Liver (tissue), 9 donors: ENCODE measurements around the gene EXPH5. TPM values are rescaled to one million over a fixed set of nuclear protein-coding genes. Genes with fewer than 3 reads are reported as not detected.

Experiments used
- DNase-seq: peaks from one replicate; pipeline ENCODE4 v3.0.0-alpha.2; 2017; ENCODE audit warnings: low spot score
- H3K27ac ChIP-seq, 2 donors: one replicate each; pipeline ENCODE4 v1.7.0; 2013; ENCODE audit warnings: inconsistent platforms in 2 of 2, low read length in 2 of 2, control low read depth in 1 of 2, low read depth in 1 of 2, mild to moderate bottlenecking in 1 of 2
- H3K27me3 ChIP-seq, 4 donors: one replicate each; pipeline versions ENCODE4 v1.6.1 to v1.7.0; 2013; ENCODE audit warnings: low read length in 3 of 4, inconsistent platforms in 1 of 4, mild to moderate bottlenecking in 1 of 4, moderate library complexity in 1 of 4; ENCODE audit not compliant: control insufficient read depth in 4 of 4, insufficient read depth in 4 of 4
- H3K36me3 ChIP-seq, 4 donors: one replicate each; pipeline versions ENCODE4 v1.6.1 to v1.7.0; 2013; ENCODE audit warnings: low read length in 3 of 4, mild to moderate bottlenecking in 3 of 4, low read depth in 1 of 4, moderate library complexity in 1 of 4; ENCODE audit not compliant: control insufficient read depth in 4 of 4, insufficient read depth in 3 of 4
- H3K4me1 ChIP-seq, 4 donors: one replicate each; pipeline versions ENCODE4 v1.6.1 to v1.7.0; 2013; ENCODE audit warnings: low read length in 3 of 4, mild to moderate bottlenecking in 3 of 4, moderate library complexity in 1 of 4; ENCODE audit not compliant: control insufficient read depth in 4 of 4, insufficient read depth in 4 of 4
- H3K4me3 ChIP-seq, 3 donors: one replicate each; pipeline versions ENCODE4 v1.6.1 to v1.7.0; 2013; ENCODE audit warnings: low read length in 3 of 3, control low read depth in 1 of 3, low read depth in 1 of 3, mild to moderate bottlenecking in 1 of 3
- H3K9ac ChIP-seq, 2 donors: one replicate each; pipeline ENCODE4 v1.7.0; 2013; ENCODE audit warnings: low read length in 2 of 2, mild to moderate bottlenecking in 2 of 2, moderate library complexity in 2 of 2, control low read depth in 1 of 2, low read depth in 1 of 2
- H3K9me3 ChIP-seq, 4 donors: one replicate each; pipeline versions ENCODE4 v1.6.1 to v1.7.0; 2013; ENCODE audit warnings: low read length in 3 of 4; ENCODE audit not compliant: control insufficient read depth in 4 of 4
- CTCF ChIP-seq: fragments of 150-350 bp; IDR thresholded peaks from 2 replicates; pipeline ENCODE4 v1.5.1; 2017; ENCODE audit warnings: improper control_type of control experiment, low read depth, low read length; ENCODE audit not compliant: missing input control
- EGR1 ChIP-seq, 2 donors: IDR thresholded peaks; 2 replicates each; pipeline ENCODE4 v1.6.1; 2016 to 2018; ENCODE audit warnings: antibody characterized with exemption in 2 of 2, low read depth in 2 of 2
- FOXA1 ChIP-seq: IDR thresholded peaks from 2 replicates; pipeline ENCODE4 v1.6.1; 2016; ENCODE audit warnings: antibody characterized with exemption
- FOXA2 ChIP-seq: IDR thresholded peaks from 2 replicates; pipeline ENCODE4 v1.6.1; 2016; ENCODE audit warnings: antibody characterized with exemption
- GABPA ChIP-seq, 2 donors: IDR thresholded peaks in 1 of 2; conservative IDR thresholded peaks in 1 of 2; 2 replicates each; pipeline ENCODE4 v1.6.1; 2016; ENCODE audit warnings: antibody characterized with exemption in 2 of 2, mild to moderate bottlenecking in 1 of 2, moderate library complexity in 1 of 2
- HNF4A ChIP-seq, 2 donors: conservative IDR thresholded peaks; 2 replicates each; pipeline ENCODE4 v1.6.1; 2016; ENCODE audit warnings: antibody characterized with exemption in 2 of 2, mild to moderate bottlenecking in 2 of 2
- HNF4G ChIP-seq: IDR thresholded peaks from 2 replicates; pipeline ENCODE4 v1.6.1; 2016; ENCODE audit warnings: antibody characterized with exemption
- JUND ChIP-seq, 2 donors: IDR thresholded peaks; 2 replicates each; pipeline ENCODE4 v1.6.1; 2016; ENCODE audit warnings: antibody characterized with exemption in 2 of 2
- MAX ChIP-seq: IDR thresholded peaks from 2 replicates; pipeline ENCODE4 v1.6.1; 2016; ENCODE audit warnings: antibody characterized with exemption
- NR2F2 ChIP-seq: IDR thresholded peaks from 2 replicates; pipeline ENCODE4 v1.6.1; 2016; ENCODE audit warnings: antibody characterized with exemption
- RAD21 ChIP-seq, 2 donors: IDR thresholded peaks; 2 replicates each; pipeline ENCODE4 v1.6.1; 2016; ENCODE audit warnings: antibody characterized with exemption in 2 of 2, mild to moderate bottlenecking in 2 of 2
- RXRA ChIP-seq, 2 donors: IDR thresholded peaks; 2 replicates each; pipeline ENCODE4 v1.6.1; 2017 to 2018; ENCODE audit warnings: antibody characterized with exemption in 2 of 2, mild to moderate bottlenecking in 1 of 2
- TAF1 ChIP-seq: conservative IDR thresholded peaks from 2 replicates; pipeline ENCODE4 v1.6.1; 2016; ENCODE audit warnings: antibody characterized with exemption, mild to moderate bottlenecking
- ZBTB33 ChIP-seq: IDR thresholded peaks from 2 replicates; pipeline ENCODE4 v1.6.1; 2016; ENCODE audit warnings: antibody characterized with exemption
- WGBS: extraction: QIAGEN DNeasy Blood & Tissue Kit; methylation state at CpG from one replicate; pipeline ENCODE4 v1.1.7; 2013; 5-methylcytosine and 5-hydroxymethylcytosine counted together
- polyA plus RNA-seq, 2 donors: library from polyadenylated mRNA; stranded (reverse) in 1 of 2; unstranded in 1 of 2; fragments of 200-250 nt in 1 of 2; fragments of >200 nt in 1 of 2; fragmentation: Nextera tagmentation in 1 of 2; extraction: Ambion mirVana in 1 of 2; gene quantifications; one replicate each; pipeline versions ENCODE4 v1.2.1 to v1.2.3, GENCODE V29; 2013 to 2015
- total RNA-seq, 2 donors: library from RNA; depleted of rRNA; stranded (reverse); fragments of >200 nt; gene quantifications; one replicate each; pipeline ENCODE4 v1.2.3, GENCODE V29; 2014
- TF ChIP-seq, protein P1 (sequence below): IDR thresholded peaks from 2 replicates; pipeline ENCODE4 v1.6.1; 2016; ENCODE audit warnings: antibody characterized with exemption
- TF ChIP-seq, protein P2 (sequence below): IDR thresholded peaks from 2 replicates; pipeline ENCODE4 v1.6.1; 2016; ENCODE audit warnings: antibody characterized with exemption, mild to moderate bottlenecking
- donor health status: healthy.
- donor health status: healthy.
- donor health status: healthy.
- donor health status: healthy.
- donor health status: healthy.

EXPH5 gene
- total and polyA plus RNA-seq, 4 donors, result 0.47 to 6.1 (median 1.5) TPM

- H3K4me3 ChIP-seq, result no peak overlapping the region
- no peaks in the 10 kb centered on the region for H3K36me3 ChIP-seq
These were observed 13.5 kb downstream of the EXPH5 start for GRCh38 chr11:108580043-108580442.

GRCh38 chr11:108576523-108576922, 17.0 kb downstream of the EXPH5 start:
- H3K27ac ChIP-seq, result no peak overlapping the region
- no peak for TF ChIP-seq FOXA2

More at GRCh38 chr11:108580043-108580442, 13.5 kb downstream of the EXPH5 start:
- TF ChIP-seq CTCF, result no peak
- TF ChIP-seq RAD21 (IDR thresholded peaks at IDR 0.05), result no peak
- no peak for TF ChIP-seq TAF1
- no peak for TF ChIP-seq MAX
- no peak for TF ChIP-seq RXRA (IDR thresholded peaks at IDR 0.05)
- no peak for TF ChIP-seq FOXA2
- no peaks in the 10 kb centered on the region for H3K27me3 ChIP-seq
- H3K9ac ChIP-seq, result no peak overlapping the region
- no peak for DNase-seq
- H3K9me3 ChIP-seq, result no peaks in the 10 kb centered on the region
- H3K27ac ChIP-seq, result no peak overlapping the region
- H3K4me1 ChIP-seq, result no peaks in the 10 kb centered on the region

GRCh38 chr11:108574675-108575074, 18.9 kb downstream of the EXPH5 start:
- DNase-seq, result no peak
- no peaks in the 10 kb centered on the region for H3K9me3 ChIP-seq
- H3K27me3 ChIP-seq, result no peaks in the 10 kb centered on the region
- H3K36me3 ChIP-seq, result no peaks in the 10 kb centered on the region
- no peak for TF ChIP-seq FOXA1
- no peak for TF ChIP-seq CTCF
- TF ChIP-seq, protein P1, sequence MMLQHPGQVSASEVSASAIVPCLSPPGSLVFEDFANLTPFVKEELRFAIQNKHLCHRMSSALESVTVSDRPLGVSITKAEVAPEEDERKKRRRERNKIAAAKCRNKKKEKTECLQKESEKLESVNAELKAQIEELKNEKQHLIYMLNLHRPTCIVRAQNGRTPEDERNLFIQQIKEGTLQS, result no peak
- TF ChIP-seq, protein P2, sequence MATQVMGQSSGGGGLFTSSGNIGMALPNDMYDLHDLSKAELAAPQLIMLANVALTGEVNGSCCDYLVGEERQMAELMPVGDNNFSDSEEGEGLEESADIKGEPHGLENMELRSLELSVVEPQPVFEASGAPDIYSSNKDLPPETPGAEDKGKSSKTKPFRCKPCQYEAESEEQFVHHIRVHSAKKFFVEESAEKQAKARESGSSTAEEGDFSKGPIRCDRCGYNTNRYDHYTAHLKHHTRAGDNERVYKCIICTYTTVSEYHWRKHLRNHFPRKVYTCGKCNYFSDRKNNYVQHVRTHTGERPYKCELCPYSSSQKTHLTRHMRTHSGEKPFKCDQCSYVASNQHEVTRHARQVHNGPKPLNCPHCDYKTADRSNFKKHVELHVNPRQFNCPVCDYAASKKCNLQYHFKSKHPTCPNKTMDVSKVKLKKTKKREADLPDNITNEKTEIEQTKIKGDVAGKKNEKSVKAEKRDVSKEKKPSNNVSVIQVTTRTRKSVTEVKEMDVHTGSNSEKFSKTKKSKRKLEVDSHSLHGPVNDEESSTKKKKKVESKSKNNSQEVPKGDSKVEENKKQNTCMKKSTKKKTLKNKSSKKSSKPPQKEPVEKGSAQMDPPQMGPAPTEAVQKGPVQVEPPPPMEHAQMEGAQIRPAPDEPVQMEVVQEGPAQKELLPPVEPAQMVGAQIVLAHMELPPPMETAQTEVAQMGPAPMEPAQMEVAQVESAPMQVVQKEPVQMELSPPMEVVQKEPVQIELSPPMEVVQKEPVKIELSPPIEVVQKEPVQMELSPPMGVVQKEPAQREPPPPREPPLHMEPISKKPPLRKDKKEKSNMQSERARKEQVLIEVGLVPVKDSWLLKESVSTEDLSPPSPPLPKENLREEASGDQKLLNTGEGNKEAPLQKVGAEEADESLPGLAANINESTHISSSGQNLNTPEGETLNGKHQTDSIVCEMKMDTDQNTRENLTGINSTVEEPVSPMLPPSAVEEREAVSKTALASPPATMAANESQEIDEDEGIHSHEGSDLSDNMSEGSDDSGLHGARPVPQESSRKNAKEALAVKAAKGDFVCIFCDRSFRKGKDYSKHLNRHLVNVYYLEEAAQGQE, result no peak
- TF ChIP-seq ZBTB33, result no peak
- no peak for TF ChIP-seq RXRA (IDR thresholded peaks at IDR 0.05)
- TF ChIP-seq EGR1 (IDR thresholded peaks at IDR 0.05; ENCODE audit: low read depth in 2 of 2), result no peak
- TF ChIP-seq MAX, result no peak
- TF ChIP-seq HNF4G, result no peak
- TF ChIP-seq FOXA2, result no peak
- TF ChIP-seq JUND (IDR thresholded peaks at IDR 0.05), result no peak
- no peak for TF ChIP-seq HNF4A (conservative IDR thresholded peaks at IDR 0.05)
- no peak for TF ChIP-seq GABPA (IDR thresholded peaks at IDR 0.05 in 1 of 2, conservative IDR thresholded peaks at IDR 0.05 in 1 of 2)
- TF ChIP-seq NR2F2, result no peak
- H3K9ac ChIP-seq, result no peak overlapping the region
- peaks cover 0 to 16% (median 5%) of the 10 kb centered on the region in 4 donors for H3K4me1 ChIP-seq
- no peak overlapping the region for H3K4me3 ChIP-seq
- no peak overlapping the region for H3K27ac ChIP-seq
- 95% methylated on average over 4 of the region's 4 CpGs for WGBS

More at GRCh38 chr11:108576523-108576922, 17.0 kb downstream of the EXPH5 start:
- Histone ChIP-seq H3K9me3 (no peaks in the 10 kb centered on the region), H3K9ac (no peak overlapping the region), H3K4me3 (no peak overlapping the region), H3K27me3 (no peaks in the 10 kb centered on the region), H3K36me3 (no peaks in the 10 kb centered on the region), H3K4me1 (peaks cover 0 to 10% (median 2%) of the 10 kb centered on the region in 4 donors)
- 73% methylated on average over 1 of the region's 1 CpG for WGBS
- no peak for DNase-seq
